DOHH2 (cell line): ENCODE results near the gene KDM1A.
A peak's percentile ranks its signal among the peaks of the same experiment; 100 is the strongest.

ENCODE experiments used
- H3F3A ChIP-seq: fragments of 200-600 bp; sonication (generic), shearing (Covaris generic); 2 replicates; pipeline ENCODE4 v1.6.0; 2016; ENCODE audit warnings: antibody characterized with exemption, mild to moderate bottlenecking; ENCODE audit not compliant: control insufficient read depth, insufficient read depth
- H3K27ac ChIP-seq: fragments of 200-600 bp; sonication (generic); 2 replicates; pipeline ENCODE4 v1.5.1; 2014; ENCODE audit warnings: low read depth, mild to moderate bottlenecking, low read length, moderate library complexity
- H3K27me3 ChIP-seq: fragments of 200-600 bp; sonication (generic); 2 replicates; pipeline ENCODE4 v1.6.1; 2014; ENCODE audit warnings: mild to moderate bottlenecking, low read length, mixed read lengths; ENCODE audit not compliant: control insufficient read depth
- H3K36me3 ChIP-seq: fragments of 200-600 bp; sonication (generic); 2 replicates; pipeline ENCODE4 v1.6.1; 2014; ENCODE audit warnings: mild to moderate bottlenecking, low read length, moderate library complexity, mixed read lengths; ENCODE audit not compliant: control insufficient read depth
- H3K4me1 ChIP-seq: fragments of 200-600 bp; sonication (generic); 2 replicates; pipeline ENCODE4 v1.6.1; 2014; ENCODE audit warnings: mild to moderate bottlenecking, low read length, mixed read lengths; ENCODE audit not compliant: control insufficient read depth
- H3K4me2 ChIP-seq: fragments of 200-600 bp; sonication (generic); 2 replicates; pipeline ENCODE4 v1.6.0; 2014; ENCODE audit warnings: mild to moderate bottlenecking, low read length, moderate library complexity
- H3K4me3 ChIP-seq: fragments of 200-600 bp; sonication (generic); 2 replicates; pipeline ENCODE4 v1.5.1; 2014; ENCODE audit warnings: mild to moderate bottlenecking, low read length, mixed read lengths
- H3K79me2 ChIP-seq: fragments of 200-600 bp; sonication (generic); 2 replicates; pipeline ENCODE4 v1.6.1; 2014; ENCODE audit warnings: mild to moderate bottlenecking, low read length, mixed read lengths; ENCODE audit not compliant: control insufficient read depth
- H3K9me2 ChIP-seq: fragments of 200-600 bp; sonication (generic); replicated peaks from 2 replicates; pipeline ENCODE4 v1.6.1; 2014; ENCODE audit warnings: mild to moderate bottlenecking, low read length, mixed read lengths; ENCODE audit not compliant: control insufficient read depth
- H3K9me3 ChIP-seq: fragments of 200-600 bp; sonication (generic); 2 replicates; pipeline ENCODE4 v1.6.1; 2014; ENCODE audit warnings: antibody characterized with exemption, low read length, mixed read lengths; ENCODE audit not compliant: control insufficient read depth, insufficient read depth
- H4K20me1 ChIP-seq: fragments of 200-600 bp; sonication (generic); 2 replicates; pipeline ENCODE4 v1.6.0; 2014; ENCODE audit warnings: low read depth, mild to moderate bottlenecking, antibody characterized with exemption, low read length, moderate library complexity; ENCODE audit not compliant: control insufficient read depth, insufficient read depth
- EZH2phosphoT487 ChIP-seq: fragments of 200-600 bp; sonication (generic); IDR thresholded peaks from 2 replicates; pipeline ENCODE4 v1.6.1; 2017; ENCODE audit warnings: borderline replicate concordance, mild to moderate bottlenecking, antibody characterized with exemption, low read length, moderate library complexity, mixed read lengths
- TF ChIP-seq, protein P1 (sequence below): fragments of 200-600 bp; sonication (generic); IDR thresholded peaks from one replicate; pipeline ENCODE4 v1.5.1; 2014; ENCODE audit warnings: antibody characterized with exemption, mild to moderate bottlenecking, low read depth, low read length; ENCODE audit not compliant: poor library complexity, severe bottlenecking

KDM1A gene

DNA sequence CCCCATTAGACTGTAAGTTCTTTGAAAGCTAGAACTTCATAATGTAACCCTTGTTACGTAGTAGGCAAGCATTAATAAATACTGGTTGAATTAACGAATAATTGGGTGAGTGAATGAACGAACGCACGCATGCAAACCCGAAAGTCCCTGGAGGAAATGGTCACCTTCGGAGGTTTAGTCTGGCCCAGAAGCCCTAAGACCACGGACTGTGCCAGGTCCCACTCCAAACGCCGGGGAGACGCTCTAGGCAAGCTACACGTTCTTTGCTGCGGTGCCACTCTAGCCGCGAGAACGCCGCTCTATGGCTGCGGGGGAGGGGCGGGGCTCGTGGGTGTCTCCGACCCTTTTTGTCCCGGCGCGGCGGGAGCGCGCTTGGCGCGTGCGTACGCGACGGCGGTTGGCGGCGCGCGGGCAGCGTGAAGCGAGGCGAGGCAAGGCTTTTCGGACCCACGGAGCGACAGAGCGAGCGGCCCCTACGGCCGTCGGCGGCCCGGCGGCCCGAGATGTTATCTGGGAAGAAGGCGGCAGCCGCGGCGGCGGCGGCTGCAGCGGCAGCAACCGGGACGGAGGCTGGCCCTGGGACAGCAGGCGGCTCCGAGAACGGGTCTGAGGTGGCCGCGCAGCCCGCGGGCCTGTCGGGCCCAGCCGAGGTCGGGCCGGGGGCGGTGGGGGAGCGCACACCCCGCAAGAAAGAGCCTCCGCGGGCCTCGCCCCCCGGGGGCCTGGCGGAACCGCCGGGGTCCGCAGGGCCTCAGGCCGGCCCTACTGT, at the start of gene KDM1A:
Gene KDM1A (plus strand): TSS at position 375 of the 769 bp plus-strand sequence. CDS start 129 bp downstream, at position 504.
- peaks cover 54% of the 10 kb centered on the region for H3K79me2 ChIP-seq
- H3K9me3 ChIP-seq, result peaks cover 7% of the 10 kb centered on the region; the same call in 1 of the 2 replicates
- peaks cover 6% of the 10 kb centered on the region; the same call in 1 of the 2 replicates for H4K20me1 ChIP-seq
- no peaks in the 10 kb centered on the region for H3K27me3 ChIP-seq
- H3K9me2 ChIP-seq, result no peaks in the 10 kb centered on the region
- H3K4me3 ChIP-seq, result peak within 1 kb of the TSS; percentile 82
- no peak for TF ChIP-seq EZH2phosphoT487
- TF ChIP-seq, protein P1, sequence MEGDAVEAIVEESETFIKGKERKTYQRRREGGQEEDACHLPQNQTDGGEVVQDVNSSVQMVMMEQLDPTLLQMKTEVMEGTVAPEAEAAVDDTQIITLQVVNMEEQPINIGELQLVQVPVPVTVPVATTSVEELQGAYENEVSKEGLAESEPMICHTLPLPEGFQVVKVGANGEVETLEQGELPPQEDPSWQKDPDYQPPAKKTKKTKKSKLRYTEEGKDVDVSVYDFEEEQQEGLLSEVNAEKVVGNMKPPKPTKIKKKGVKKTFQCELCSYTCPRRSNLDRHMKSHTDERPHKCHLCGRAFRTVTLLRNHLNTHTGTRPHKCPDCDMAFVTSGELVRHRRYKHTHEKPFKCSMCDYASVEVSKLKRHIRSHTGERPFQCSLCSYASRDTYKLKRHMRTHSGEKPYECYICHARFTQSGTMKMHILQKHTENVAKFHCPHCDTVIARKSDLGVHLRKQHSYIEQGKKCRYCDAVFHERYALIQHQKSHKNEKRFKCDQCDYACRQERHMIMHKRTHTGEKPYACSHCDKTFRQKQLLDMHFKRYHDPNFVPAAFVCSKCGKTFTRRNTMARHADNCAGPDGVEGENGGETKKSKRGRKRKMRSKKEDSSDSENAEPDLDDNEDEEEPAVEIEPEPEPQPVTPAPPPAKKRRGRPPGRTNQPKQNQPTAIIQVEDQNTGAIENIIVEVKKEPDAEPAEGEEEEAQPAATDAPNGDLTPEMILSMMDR, result peak; percentile 40
- peak within 1 kb of the TSS; percentile 69 for H3K4me2 ChIP-seq
- peak within 1 kb of the TSS; percentile 68 for H3K27ac ChIP-seq
- H3F3A ChIP-seq, result peaks cover 5% of the 10 kb centered on the region
- H3K4me1 ChIP-seq, result peaks cover 43% of the 10 kb centered on the region
- H3K36me3 ChIP-seq, result peaks cover 20% of the 10 kb centered on the region

DNA sequence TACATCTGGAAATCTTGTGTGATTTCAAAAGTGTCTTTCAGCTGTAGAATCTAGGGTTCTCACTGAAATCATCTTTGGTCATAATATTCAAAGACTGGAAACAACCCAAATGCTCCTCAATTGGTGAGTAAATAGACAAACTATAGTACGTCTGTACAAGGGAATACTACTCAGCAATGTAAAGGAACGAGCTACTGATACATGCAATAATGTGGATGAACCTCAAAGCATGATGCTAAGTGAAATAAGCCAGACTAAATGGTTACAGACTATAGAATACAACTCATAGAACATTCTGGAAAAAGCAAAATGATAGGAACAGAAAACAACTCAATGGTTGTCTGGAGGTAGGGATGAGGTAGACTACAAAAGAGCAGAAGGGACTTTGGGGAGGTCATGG, 49.2 kb upstream of the KDM1A start:
- peaks cover 54% of the 10 kb centered on the region for H3K27me3 ChIP-seq
- H4K20me1 ChIP-seq, result no peaks in the 10 kb centered on the region
- no peaks in the 10 kb centered on the region for H3K9me3 ChIP-seq
- H3K4me2 ChIP-seq, result no peak overlapping the region
- H3K4me3 ChIP-seq, result no peak overlapping the region
- H3K9me2 ChIP-seq, result no peaks in the 10 kb centered on the region
- no peaks in the 10 kb centered on the region for H3F3A ChIP-seq
- no peaks in the 10 kb centered on the region for H3K36me3 ChIP-seq
- no peaks in the 10 kb centered on the region for H3K4me1 ChIP-seq
- no peaks in the 10 kb centered on the region for H3K79me2 ChIP-seq
- H3K27ac ChIP-seq, result no peak overlapping the region
- no peak for TF ChIP-seq EZH2phosphoT487
- TF ChIP-seq, protein P1, result no peak

DNA sequence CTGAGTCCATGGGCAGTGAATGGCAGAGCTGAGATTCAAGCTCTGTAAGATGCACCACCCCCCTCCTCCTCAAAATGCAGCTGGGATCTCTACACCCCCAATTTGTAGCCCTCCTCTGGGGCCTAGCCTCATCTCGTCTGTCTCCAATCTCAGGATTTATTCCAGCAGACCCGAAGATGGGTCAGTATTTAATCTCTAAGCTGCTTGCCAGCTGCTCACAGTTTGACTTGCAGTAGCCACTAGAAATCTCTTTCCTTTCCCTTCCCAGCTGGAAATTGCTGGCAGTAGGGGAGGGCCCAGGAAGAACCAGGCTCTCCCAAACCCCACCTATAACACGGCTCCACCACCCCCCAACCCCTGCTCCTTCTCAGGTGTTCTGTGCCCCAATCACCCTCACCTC, 48.1 kb upstream of the KDM1A start:
- no peaks in the 10 kb centered on the region for H4K20me1 ChIP-seq
- H3K9me2 ChIP-seq, result no peaks in the 10 kb centered on the region
- no peaks in the 10 kb centered on the region for H3K79me2 ChIP-seq
- no peak overlapping the region for H3K4me3 ChIP-seq
- H3K4me2 ChIP-seq, result no peak overlapping the region
- peaks cover 53% of the 10 kb centered on the region for H3K27me3 ChIP-seq
- TF ChIP-seq, protein P1, result no peak
- no peak for TF ChIP-seq EZH2phosphoT487
- no peaks in the 10 kb centered on the region for H3K36me3 ChIP-seq
- H3K4me1 ChIP-seq, result no peaks in the 10 kb centered on the region
- H3K9me3 ChIP-seq, result no peaks in the 10 kb centered on the region
- no peak overlapping the region for H3K27ac ChIP-seq
- no peaks in the 10 kb centered on the region for H3F3A ChIP-seq
